Measurements from ENCODE around the gene NCDN.

NCDN gene

GRCh38 chr1:35555212-35555584 lies 2.4 kb upstream of the NCDN start:
- no peak for DNase-seq

GRCh38 chr1:35555601-35556477 lies 1.8 kb upstream of the NCDN start:
- DNase-seq = no peak

- no peak for DNase-seq
These were observed 998 bp upstream of the NCDN start for GRCh38 chr1:35556484-35557117.

- DNase-seq = peak in 1 of 2 donors; percentile 76
These were observed 435 bp upstream of the NCDN start, which contains the start of gene KIAA0319L for GRCh38 chr1:35557118-35557610. TSS of gene KIAA0319L (minus strand) at chr1:35557403. CDS start at chr1:35554491, 2,912 bp downstream.

GRCh38 chr1:35558374-35559316 lies 1.0 kb downstream of the NCDN start:
- no peak for DNase-seq

- DNase-seq = no peak
These were observed 1.8 kb downstream of the NCDN start for GRCh38 chr1:35559317-35559944.

GRCh38 chr1:35560256-35561225 lies 2.9 kb downstream of the NCDN start:
- DNase-seq = no peak

GRCh38 chr1:35561297-35561971 lies 3.8 kb downstream of the NCDN start:
- DNase-seq = no peak

- DNase-seq = no peak
These were observed 4.5 kb downstream of the NCDN start for GRCh38 chr1:35561972-35562680.

- DNase-seq = no peak
These were observed 5.6 kb downstream of the NCDN start for GRCh38 chr1:35563166-35563565.

- DNase-seq = peak; percentile 30 to 70
These were observed 6.7 kb downstream of the NCDN start for GRCh38 chr1:35564037-35564883.

GRCh38 chr1:35564884-35565741 lies 7.5 kb downstream of the NCDN start:
- no peak for DNase-seq

- no peak for DNase-seq
These were observed 8.1 kb downstream of the NCDN start for GRCh38 chr1:35565742-35566133.

- no peak for DNase-seq
These were observed 10.5 kb downstream of the NCDN start for GRCh38 chr1:35567947-35568558.

- DNase-seq = peak in 1 of 2 donors; percentile 62
These were observed 11.4 kb downstream of the NCDN start for GRCh38 chr1:35568975-35569395.

GRCh38 chr1:35569936-35570335 lies 12.3 kb downstream of the NCDN start:
- DNase-seq = no peak

GRCh38 chr1:35570589-35571137 lies 13.1 kb downstream of the NCDN start:
- no peak for DNase-seq

Data from bone marrow (tissue), 2 donors.